Measurements from ENCODE around the gene MVB12B. TPM values are rescaled to one million over a fixed set of nuclear protein-coding genes. Genes with fewer than 3 reads are reported as not detected.

The MVB12B gene
- total and polyA plus RNA-seq, 2 of the 4 experiments (the other 2 are of a cell fraction) = 2.0 to 4.0 TPM

DNA sequence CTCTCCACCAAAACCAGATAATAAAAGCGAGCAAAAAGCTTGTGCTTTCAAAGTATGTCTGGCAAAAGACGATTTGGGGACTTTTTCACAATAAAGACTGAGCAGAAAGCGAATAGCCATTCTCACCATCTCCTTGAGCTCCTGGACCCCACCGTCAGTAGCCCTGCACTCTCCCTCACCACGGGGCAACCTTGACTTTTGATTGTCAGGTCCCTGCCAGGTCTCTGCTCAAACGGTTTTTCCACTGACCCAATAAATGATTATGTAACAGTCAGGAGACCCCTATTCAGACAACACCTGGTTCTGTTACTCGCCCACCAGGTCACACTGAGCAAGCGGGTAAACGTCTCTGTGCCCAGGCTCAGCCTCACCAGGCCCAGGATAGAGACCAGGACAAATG, 131.3 kb downstream of the MVB12B start:
- no peak overlapping the region for H3K4me2 ChIP-seq (ENCODE audit: low read depth, low read length)
- H4K8ac ChIP-seq (ENCODE audit: low read depth in 2 of 2, low read length in 2 of 2) = no peak overlapping the region
- no peak overlapping the region for H3K18ac ChIP-seq (ENCODE audit: low read depth, low read length)
- H4K91ac ChIP-seq (ENCODE audit: insufficient read depth, low read depth, low read length) = no peak overlapping the region
- H4K20me1 ChIP-seq (ENCODE audit: insufficient read depth, low read length) = no peaks in the 10 kb centered on the region
- no peak overlapping the region for H3K27ac ChIP-seq (ENCODE audit: insufficient read depth, low read length)
- H4K5ac ChIP-seq (ENCODE audit: low read depth, low read length) = no peak overlapping the region
- no peak for TF ChIP-seq CTCF (conservative IDR thresholded peaks at IDR 0.05; ENCODE audit: low read depth, low read length)
- no peak for TF ChIP-seq POLR2A (IDR thresholded peaks at IDR 0.05; ENCODE audit: low read depth, low read length)
- TF ChIP-seq MAZ (IDR thresholded peaks at IDR 0.05; ENCODE audit: borderline replicate concordance, low read depth, low read length) = no peak
- no peak for TF ChIP-seq MAFK (IDR thresholded peaks at IDR 0.05; ENCODE audit: low read depth, low read length)
- no peak for TF ChIP-seq CEBPB (IDR thresholded peaks at IDR 0.05; ENCODE audit: low read depth, low read length)
- TF ChIP-seq NFE2L2 (IDR thresholded peaks at IDR 0.05; ENCODE audit: low read depth, low read length) = no peak
- no peak for TF ChIP-seq RCOR1 (IDR thresholded peaks at IDR 0.05; ENCODE audit: insufficient replicate concordance, low read length)
- TF ChIP-seq CHD1 (IDR thresholded peaks at IDR 0.05; ENCODE audit: low read depth, low read length) = no peak
- TF ChIP-seq USF2 (IDR thresholded peaks at IDR 0.05; ENCODE audit: low read depth, low read length) = no peak
- TF ChIP-seq, protein P1, sequence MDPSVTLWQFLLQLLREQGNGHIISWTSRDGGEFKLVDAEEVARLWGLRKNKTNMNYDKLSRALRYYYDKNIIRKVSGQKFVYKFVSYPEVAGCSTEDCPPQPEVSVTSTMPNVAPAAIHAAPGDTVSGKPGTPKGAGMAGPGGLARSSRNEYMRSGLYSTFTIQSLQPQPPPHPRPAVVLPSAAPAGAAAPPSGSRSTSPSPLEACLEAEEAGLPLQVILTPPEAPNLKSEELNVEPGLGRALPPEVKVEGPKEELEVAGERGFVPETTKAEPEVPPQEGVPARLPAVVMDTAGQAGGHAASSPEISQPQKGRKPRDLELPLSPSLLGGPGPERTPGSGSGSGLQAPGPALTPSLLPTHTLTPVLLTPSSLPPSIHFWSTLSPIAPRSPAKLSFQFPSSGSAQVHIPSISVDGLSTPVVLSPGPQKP (IDR thresholded peaks at IDR 0.05; ENCODE audit: borderline replicate concordance, low read depth, low read length) = no peak
- TF ChIP-seq RAD21 (IDR thresholded peaks at IDR 0.05; ENCODE audit: low read length) = no peak
- no peak for TF ChIP-seq MXI1 (IDR thresholded peaks at IDR 0.05; ENCODE audit: borderline replicate concordance, low read depth, low read length)
- TF ChIP-seq SMC3 (IDR thresholded peaks at IDR 0.05; ENCODE audit: low read depth, low read length) = no peak
- no peak for TF ChIP-seq BHLHE40 (IDR thresholded peaks at IDR 0.05; ENCODE audit: low read depth, low read length)
- TF ChIP-seq FOS (IDR thresholded peaks at IDR 0.05; ENCODE audit: low read depth, low read length) = no peak
- no peak for TF ChIP-seq RFX5 (IDR thresholded peaks at IDR 0.05; ENCODE audit: low read depth, low read length)
- no peak overlapping the region for H2AK9ac ChIP-seq (replicated peaks; ENCODE audit: low read depth, low read length, poor library complexity)
- ATAC-seq (ENCODE audit: low read depth) (no peak), DNase-seq (no peak)
- CTCF ChIA-PET = no interaction called here
- intact Hi-C loops (cut with micrococcal nuclease) (no loop called here), in situ Hi-C loops (cut with MboI; ENCODE audit: low sequenced_read_pairs) (no loop called here), dilution Hi-C loops (cut with HindIII; ENCODE audit: low sequenced_read_pairs, unreplicated experiment) (no loop called here)
- no peak overlapping the region for H3K23ac ChIP-seq (ENCODE audit: low read depth, low read length)
- no peak overlapping the region for H3K9ac ChIP-seq (ENCODE audit: low read depth, low read length)
- POLR2A ChIA-PET (ENCODE audit: unreplicated experiment) = no interaction called here
- H2BK5ac ChIP-seq (ENCODE audit: low read depth, low read length, poor library complexity, severe bottlenecking) = no peak overlapping the region
- H2BK20ac ChIP-seq (ENCODE audit: low read depth, low read length) = no peak overlapping the region
- no peak overlapping the region for H2AFZ ChIP-seq (replicated peaks; ENCODE audit: low read length, poor library complexity)
- 75% methylated on average over 5 of the region's 9 CpGs; no CpG with 5 or more reads in 1 of the 2 experiments for WGBS, 2 experiments (ENCODE audit: extremely low coverage in 2 of 2, insufficient read length in 1 of 2)
- no peak overlapping the region for H2BK120ac ChIP-seq (ENCODE audit: low read depth, low read length)
- no peaks in the 10 kb centered on the region for H3K36me3 ChIP-seq (ENCODE audit: control insufficient read depth, insufficient read depth, low read length)
- H3K9me1 ChIP-seq (ENCODE audit: insufficient read depth, low read length) = peaks cover 8% of the 10 kb centered on the region
- no peaks in the 10 kb centered on the region for H3K79me1 ChIP-seq (ENCODE audit: low read depth in 1 of 2, low read length in 2 of 2)
- no TSS peak for BruUV-seq (replicated peaks)
- H3K9me3 ChIP-seq (ENCODE audit: control insufficient read depth, insufficient read depth, low read length) = no peaks in the 10 kb centered on the region
- H2AK5ac ChIP-seq (ENCODE audit: low read depth, low read length) = no peak overlapping the region
- H3K4me3 ChIP-seq (ENCODE audit: insufficient read depth, low read depth, low read length) = no peak overlapping the region
- H2BK15ac ChIP-seq (ENCODE audit: low read depth, low read length) = no peak overlapping the region
- H3K4me1 ChIP-seq (ENCODE audit: control insufficient read depth, insufficient read depth, low read length) = peaks cover 5% of the 10 kb centered on the region; the same call in 1 of the 2 replicates
- no peaks in the 10 kb centered on the region for H3K27me3 ChIP-seq (ENCODE audit: control insufficient read depth, insufficient read depth, low read length)
- no peak overlapping the region for H3K4ac ChIP-seq (ENCODE audit: low read depth, low read length)
- H3K56ac ChIP-seq (ENCODE audit: extremely low read depth, insufficient read depth, low read length) = no peak overlapping the region
- no peak overlapping the region for H3K14ac ChIP-seq (replicated peaks; ENCODE audit: low read depth, low read length)
